Measurements from ENCODE around the gene XRCC4.

GRCh38 chr5:83072966-83073365 lies 4.4 kb upstream of the XRCC4 start:
- TF ChIP-seq CTCF (IDR thresholded peaks at IDR 0.05) (no peak), POLR2A (IDR thresholded peaks at IDR 0.05) (no peak), POLR2AphosphoS5 (IDR thresholded peaks at IDR 0.05) (no peak), EP300 (IDR thresholded peaks at IDR 0.05) (no peak)

All from suprapubic skin (tissue), 4 donors.